Omental fat pad (tissue), 4 donors: ENCODE results near the gene PSENEN. TPM values are rescaled to one million over a fixed set of nuclear protein-coding genes. Genes with fewer than 3 reads are reported as not detected.
A peak's percentile ranks its signal among the peaks of the same experiment; 100 is the strongest.
"Not testable (repeated sequence)": the region's sequence is repeated elsewhere in the genome, so short reads cannot be mapped to it uniquely, and the experiment has no call there.

Source experiments
- ATAC-seq: fragments of 150-250 bp; one replicate; pipeline ENCODE4 v1.9.1; 2016; ENCODE audit warnings: mild to moderate bottlenecking, moderate library complexity; ENCODE audit not compliant: low FRiP score
- DNase-seq: peaks from one replicate; pipeline ENCODE4 v3.0.0-alpha.2; 2019; ENCODE audit warnings: low spot score
- total RNA-seq, 4 donors: library from RNA; depleted of rRNA; stranded (reverse); fragments of >200 nt; gene quantifications; one replicate each; pipeline ENCODE4 v1.1.0, GENCODE V29; 2016
- TF ChIP-seq, protein P1 (sequence below), 3 donors: fragments of 450-650 bp; IDR thresholded peaks; one replicate each; pipeline ENCODE4 v1.5.1; 2016 to 2017; ENCODE audit warnings: antibody characterized with exemption in 3 of 3, mild to moderate bottlenecking in 3 of 3, moderate library complexity in 2 of 3

Gene PSENEN
- total RNA-seq, 4 donors from 2014 or later = 28.1 to 58.6 (median 37.9) TPM

DNA sequence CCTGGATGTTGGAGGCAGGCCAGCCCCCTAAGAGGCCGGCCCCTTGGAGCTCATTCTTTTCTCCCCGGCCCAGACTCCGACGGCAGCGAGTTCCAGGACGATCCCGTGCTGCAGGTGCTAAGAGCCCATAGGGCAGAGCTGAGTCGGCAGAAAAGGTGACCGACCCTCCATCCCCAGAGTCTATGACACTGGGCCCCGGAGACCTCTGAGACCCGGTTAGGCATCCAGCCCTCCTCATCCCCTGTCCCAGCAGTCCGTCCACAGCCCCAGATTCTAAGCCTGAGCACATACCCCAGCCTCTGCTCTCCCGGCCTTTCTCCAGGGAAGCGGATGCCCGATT lies 22.6 kb downstream of the PSENEN start:
- DNase-seq = no peak
- TF ChIP-seq, protein P1, sequence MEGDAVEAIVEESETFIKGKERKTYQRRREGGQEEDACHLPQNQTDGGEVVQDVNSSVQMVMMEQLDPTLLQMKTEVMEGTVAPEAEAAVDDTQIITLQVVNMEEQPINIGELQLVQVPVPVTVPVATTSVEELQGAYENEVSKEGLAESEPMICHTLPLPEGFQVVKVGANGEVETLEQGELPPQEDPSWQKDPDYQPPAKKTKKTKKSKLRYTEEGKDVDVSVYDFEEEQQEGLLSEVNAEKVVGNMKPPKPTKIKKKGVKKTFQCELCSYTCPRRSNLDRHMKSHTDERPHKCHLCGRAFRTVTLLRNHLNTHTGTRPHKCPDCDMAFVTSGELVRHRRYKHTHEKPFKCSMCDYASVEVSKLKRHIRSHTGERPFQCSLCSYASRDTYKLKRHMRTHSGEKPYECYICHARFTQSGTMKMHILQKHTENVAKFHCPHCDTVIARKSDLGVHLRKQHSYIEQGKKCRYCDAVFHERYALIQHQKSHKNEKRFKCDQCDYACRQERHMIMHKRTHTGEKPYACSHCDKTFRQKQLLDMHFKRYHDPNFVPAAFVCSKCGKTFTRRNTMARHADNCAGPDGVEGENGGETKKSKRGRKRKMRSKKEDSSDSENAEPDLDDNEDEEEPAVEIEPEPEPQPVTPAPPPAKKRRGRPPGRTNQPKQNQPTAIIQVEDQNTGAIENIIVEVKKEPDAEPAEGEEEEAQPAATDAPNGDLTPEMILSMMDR (IDR thresholded peaks at IDR 0.05) = no peak
- no peak for ATAC-seq

DNA sequence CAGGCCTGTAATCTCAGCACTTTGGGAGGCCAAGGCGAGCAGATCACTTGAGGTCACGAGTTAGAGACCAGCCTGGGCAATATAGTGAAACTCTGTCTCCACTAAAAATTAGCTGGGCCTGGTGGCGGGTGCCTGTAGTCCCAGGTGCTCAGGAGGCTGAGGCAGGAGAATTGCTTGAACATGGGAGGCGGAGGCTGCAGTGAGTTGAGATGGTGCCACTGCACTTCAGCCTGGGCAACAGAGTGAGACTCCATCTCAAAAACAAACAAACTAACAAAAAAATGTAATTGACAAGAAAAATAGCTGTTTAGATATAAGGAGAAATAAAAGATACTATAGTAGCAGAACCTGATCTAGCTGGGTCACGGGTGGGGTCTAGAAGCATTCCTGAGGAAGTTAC lies 26.9 kb downstream of the PSENEN start:
- not testable (repeated sequence) for ATAC-seq, DNase-seq

GRCh38 chr19:35773020-35773806 lies 27.8 kb downstream of the PSENEN start:
- TF ChIP-seq, protein P1 (IDR thresholded peaks at IDR 0.05) = no peak
- DNase-seq (no peak), ATAC-seq (no peak)

DNA sequence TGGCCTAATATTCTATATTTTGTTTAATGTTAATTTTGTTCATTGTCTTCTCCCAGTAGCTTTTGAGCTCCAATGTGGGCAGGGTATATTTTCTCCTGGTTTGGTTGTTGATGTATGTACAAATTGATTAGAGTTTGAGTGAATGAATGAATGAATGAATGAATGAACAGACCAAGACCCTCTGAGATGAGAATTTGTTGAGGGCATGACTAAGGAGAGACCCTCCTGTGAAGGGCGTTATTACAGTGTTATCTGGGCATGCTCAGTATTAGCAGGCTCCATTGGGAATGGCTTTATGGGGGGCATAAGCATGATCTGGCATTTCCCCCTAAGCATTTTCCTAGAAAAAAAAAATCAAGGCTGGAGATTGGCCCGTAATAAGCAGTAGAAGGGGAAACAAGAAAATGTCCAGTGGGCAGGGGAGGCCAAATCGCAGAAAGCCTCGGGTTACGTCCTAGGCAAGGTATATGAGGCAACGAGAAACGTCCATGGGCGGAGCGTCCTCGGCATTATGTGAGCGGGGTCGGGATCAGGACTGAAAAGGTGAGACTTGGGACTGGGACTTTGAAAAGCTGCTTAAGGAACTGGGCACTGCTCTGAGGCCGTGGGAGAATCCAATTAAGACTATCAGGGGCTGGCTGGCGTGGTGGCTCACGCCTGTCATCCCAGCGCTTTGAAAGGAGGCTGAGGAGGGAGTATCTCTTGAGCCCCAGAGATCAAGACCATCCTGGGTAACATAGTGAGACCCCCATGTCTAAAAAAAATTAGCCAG lies 29.0 kb downstream of the PSENEN start:
- TF ChIP-seq, protein P1 (IDR thresholded peaks at IDR 0.05) = no peak
- ATAC-seq = no peak
- no peak for DNase-seq

DNA sequence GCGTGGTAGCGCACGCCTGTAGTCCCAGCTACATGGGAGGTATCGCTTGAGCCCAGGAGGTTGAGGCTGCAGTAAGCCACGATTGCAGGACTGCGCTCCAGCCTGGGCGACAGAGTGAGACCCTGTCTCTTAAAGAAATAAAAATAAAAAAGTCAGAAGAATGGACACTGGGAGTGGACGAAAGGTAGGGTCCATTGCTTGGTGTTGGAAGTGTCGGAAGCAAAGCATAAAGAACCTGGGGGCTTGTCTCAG lies 29.5 kb downstream of the PSENEN start:
- TF ChIP-seq, protein P1 (IDR thresholded peaks at IDR 0.05) = no peak
- ATAC-seq (peak; percentile 9), DNase-seq (no peak)

DNA sequence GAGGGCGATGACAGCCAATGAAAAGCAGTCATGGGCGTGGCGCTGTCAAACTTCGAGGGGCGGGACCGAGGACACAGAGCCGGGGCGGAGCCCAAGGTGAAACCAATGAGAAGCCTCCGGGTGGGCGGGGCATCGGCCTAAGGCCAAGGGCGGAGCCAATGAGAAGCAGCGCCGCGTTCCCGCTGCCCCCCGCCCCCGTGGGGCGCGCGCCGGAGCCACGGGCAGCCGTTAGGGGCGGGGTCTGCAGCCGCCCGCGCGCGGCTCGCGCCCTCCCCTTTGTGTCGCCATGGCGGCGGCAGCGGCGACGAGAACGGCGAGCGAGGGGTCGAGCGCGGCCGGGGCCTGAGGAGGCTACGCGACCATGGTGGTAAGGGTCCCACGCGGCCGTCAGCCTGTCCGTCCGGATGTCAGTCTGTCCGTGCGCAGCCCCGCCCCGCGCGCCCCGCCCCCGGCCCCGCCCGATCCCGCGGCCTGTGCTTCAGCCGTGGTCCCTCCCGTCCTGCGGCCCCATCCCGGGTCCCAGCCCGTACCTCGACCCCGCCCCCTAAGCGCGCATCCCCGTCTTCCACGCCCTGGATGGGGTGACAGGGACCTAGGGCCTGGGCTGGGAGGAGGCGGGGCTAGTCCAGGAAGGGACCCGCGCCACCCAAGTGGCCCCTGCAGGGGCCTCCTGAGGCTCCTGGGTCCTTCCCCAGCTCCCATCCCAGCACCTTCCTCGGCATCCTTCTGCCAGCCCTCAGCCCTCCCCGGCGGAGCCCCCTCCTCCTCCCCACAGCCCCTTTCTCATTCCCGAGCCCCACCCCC lies 30.0 kb downstream of the PSENEN start, which contains the start of gene ARHGAP33:
TSS of gene ARHGAP33 (plus strand) at position 267 of the 804 bp plus-strand sequence. CDS start at position 362, 95 bp downstream.
- DNase-seq (peak; percentile 98), ATAC-seq (peak; percentile 98)
- TF ChIP-seq, protein P1 (IDR thresholded peaks at IDR 0.05) = no peak

DNA sequence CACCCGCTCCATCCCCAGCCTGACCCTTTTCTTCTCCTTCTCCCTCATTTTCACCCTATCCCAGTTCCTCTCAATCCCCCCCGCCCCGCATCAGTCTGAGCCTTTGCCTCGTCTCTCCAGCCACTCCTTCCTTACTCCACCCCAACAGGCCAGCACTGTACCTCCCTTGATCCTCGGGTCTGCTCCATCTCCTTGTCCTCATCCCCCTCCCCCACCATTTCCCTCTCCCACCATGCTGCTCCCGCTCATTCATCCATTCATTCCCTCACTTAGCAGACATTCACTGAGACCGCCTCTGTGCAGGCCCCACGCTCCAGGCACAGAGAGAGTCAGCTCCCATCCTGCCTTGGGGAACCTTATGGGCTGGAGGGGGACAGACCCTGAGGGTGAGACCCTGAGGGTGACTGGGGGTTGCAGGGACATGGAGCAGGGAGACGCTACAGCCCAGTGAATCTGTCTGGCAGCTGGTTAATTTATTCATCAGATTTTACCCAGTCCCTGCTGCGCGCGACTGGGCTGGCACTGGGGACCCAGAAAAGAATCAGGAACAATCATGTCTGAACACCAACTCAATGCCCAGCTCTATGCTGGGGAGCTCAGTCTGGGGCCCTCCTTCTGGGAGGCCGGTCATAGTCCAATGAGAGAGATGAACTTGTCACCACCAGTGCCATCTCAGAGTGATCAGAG lies 30.8 kb downstream of the PSENEN start:
- DNase-seq (no peak), ATAC-seq (no peak)
- TF ChIP-seq, protein P1 (IDR thresholded peaks at IDR 0.05) = no peak
